ENCODE data around the gene PDIA2.

PDIA2 gene

GRCh38 chr16:273547-274421, 9.2 kb upstream of the PDIA2 start:
- no peak for DNase-seq
- H3K36me3 ChIP-seq (ENCODE audit: control insufficient read depth in 4 of 4, insufficient read depth in 4 of 4, low read length in 3 of 4) = no peaks in the 10 kb centered on the region
- no peak overlapping the region for H3K27ac ChIP-seq (ENCODE audit: insufficient read depth in 1 of 2, low read depth in 1 of 2, low read length in 2 of 2, poor library complexity in 1 of 2, severe bottlenecking in 2 of 2)
- H3K4me3 ChIP-seq (ENCODE audit: control insufficient read depth in 1 of 7, extremely low read depth in 1 of 7, insufficient read depth in 4 of 7, low read depth in 2 of 7, low read length in 6 of 7) = no peak overlapping the region
- H3K27me3 ChIP-seq (replicated peaks in 2 of 5; ENCODE audit: control insufficient read depth in 4 of 5, insufficient read depth in 5 of 5, low read length in 4 of 5) = peaks cover 0 to 27% (median 7%) of the 10 kb centered on the region in 5 experiments
- CTCF ChIA-PET = no interaction called here
- peaks cover 0 to 14% (median 7%) of the 10 kb centered on the region in 4 experiments for H3K4me1 ChIP-seq (ENCODE audit: control extremely low read depth in 1 of 4, control insufficient read depth in 4 of 4, insufficient read depth in 4 of 4, low read length in 3 of 4)
- POLR2A ChIA-PET = no interaction called here
- H3K9me3 ChIP-seq (ENCODE audit: control extremely low read depth in 1 of 5, control insufficient read depth in 4 of 5, insufficient read depth in 2 of 5, low read depth in 1 of 5, low read length in 4 of 5) = no peaks in the 10 kb centered on the region
- 94% methylated on average over 15 of the region's 30 CpGs for WGBS (ENCODE audit: insufficient coverage)

GRCh38 chr16:275041-275641, 7.8 kb upstream of the PDIA2 start:
- ChIA-PET CTCF (no interaction called here), POLR2A (no interaction called here)
- Histone ChIP-seq H3K9me3 (ENCODE audit: control extremely low read depth in 1 of 5, control insufficient read depth in 4 of 5, insufficient read depth in 2 of 5, low read depth in 1 of 5, low read length in 4 of 5) (no peaks in the 10 kb centered on the region), H3K4me3 (ENCODE audit: control insufficient read depth in 1 of 7, extremely low read depth in 1 of 7, insufficient read depth in 4 of 7, low read depth in 2 of 7, low read length in 6 of 7) (peak overlapping the region in 6 of 7 experiments; percentile 22 to 69 (median 44)), H3K4me1 (ENCODE audit: control extremely low read depth in 1 of 4, control insufficient read depth in 4 of 4, insufficient read depth in 4 of 4, low read length in 3 of 4) (peaks cover 0 to 26% (median 15%) of the 10 kb centered on the region in 4 experiments), H3K36me3 (ENCODE audit: control insufficient read depth in 4 of 4, insufficient read depth in 4 of 4, low read length in 3 of 4) (no peaks in the 10 kb centered on the region), H3K27me3 (replicated peaks in 2 of 5; ENCODE audit: control insufficient read depth in 4 of 5, insufficient read depth in 5 of 5, low read length in 4 of 5) (peaks cover 0 to 35% (median 7%) of the 10 kb centered on the region in 5 experiments), H3K27ac (ENCODE audit: insufficient read depth in 1 of 2, low read depth in 1 of 2, low read length in 2 of 2, poor library complexity in 1 of 2, severe bottlenecking in 2 of 2) (no peak overlapping the region)
- WGBS (ENCODE audit: insufficient coverage) = 1% methylated on average over 31 of the region's 58 CpGs
- peak in 1 of 3 donors; percentile 35 for DNase-seq

- POLR2A ChIA-PET = no interaction called here
- no peaks in the 10 kb centered on the region for H3K36me3 ChIP-seq (ENCODE audit: control insufficient read depth in 4 of 4, insufficient read depth in 4 of 4, low read length in 3 of 4)
- CTCF ChIA-PET = no interaction called here
- no peaks in the 10 kb centered on the region for H3K9me3 ChIP-seq (ENCODE audit: control extremely low read depth in 1 of 5, control insufficient read depth in 4 of 5, insufficient read depth in 2 of 5, low read depth in 1 of 5, low read length in 4 of 5)
- WGBS (ENCODE audit: insufficient coverage) = 1% methylated on average over 40 of the region's 56 CpGs
- no peak for DNase-seq
- peak within 1 kb of the TSS in 6 of 7 experiments; percentile 22 to 69 (median 44) for H3K4me3 ChIP-seq (ENCODE audit: control insufficient read depth in 1 of 7, extremely low read depth in 1 of 7, insufficient read depth in 4 of 7, low read depth in 2 of 7, low read length in 6 of 7)
- peaks cover 0 to 28% (median 19%) of the 10 kb centered on the region in 4 experiments for H3K4me1 ChIP-seq (ENCODE audit: control extremely low read depth in 1 of 4, control insufficient read depth in 4 of 4, insufficient read depth in 4 of 4, low read length in 3 of 4)
- H3K27ac ChIP-seq (ENCODE audit: insufficient read depth in 1 of 2, low read depth in 1 of 2, low read length in 2 of 2, poor library complexity in 1 of 2, severe bottlenecking in 2 of 2) = no peak within 1 kb of the TSS
- H3K27me3 ChIP-seq (replicated peaks in 2 of 5; ENCODE audit: control insufficient read depth in 4 of 5, insufficient read depth in 5 of 5, low read length in 4 of 5) = peaks cover 0 to 39% (median 7%) of the 10 kb centered on the region in 5 experiments
Measured at GRCh38 chr16:275786-276232, 7.2 kb upstream of the PDIA2 start, which contains the start of gene RGS11. RGS11 (minus strand) TSS chr16:275944; CDS start chr16:275911, 33 bp downstream.

GRCh38 chr16:276426-277077, 6.4 kb upstream of the PDIA2 start:
- H3K4me3 ChIP-seq (ENCODE audit: control insufficient read depth in 1 of 7, extremely low read depth in 1 of 7, insufficient read depth in 4 of 7, low read depth in 2 of 7, low read length in 6 of 7) = no peak overlapping the region
- no peak for DNase-seq
- peaks cover 0 to 33% (median 23%) of the 10 kb centered on the region in 4 experiments for H3K4me1 ChIP-seq (ENCODE audit: control extremely low read depth in 1 of 4, control insufficient read depth in 4 of 4, insufficient read depth in 4 of 4, low read length in 3 of 4)
- no peak overlapping the region for H3K27ac ChIP-seq (ENCODE audit: insufficient read depth in 1 of 2, low read depth in 1 of 2, low read length in 2 of 2, poor library complexity in 1 of 2, severe bottlenecking in 2 of 2)
- ChIA-PET POLR2A (no interaction called here), CTCF (interaction anchor here (0.9 to 1.2 kb wide), 2 partner anchors 41 to 211 kb away, joined by 3 read pairs; no protein-coding TSS in a partner anchor)
- 96% methylated on average over 16 of the region's 20 CpGs for WGBS (ENCODE audit: insufficient coverage)
- no peaks in the 10 kb centered on the region for H3K36me3 ChIP-seq (ENCODE audit: control insufficient read depth in 4 of 4, insufficient read depth in 4 of 4, low read length in 3 of 4)
- no peaks in the 10 kb centered on the region for H3K9me3 ChIP-seq (ENCODE audit: control extremely low read depth in 1 of 5, control insufficient read depth in 4 of 5, insufficient read depth in 2 of 5, low read depth in 1 of 5, low read length in 4 of 5)
- peaks cover 0 to 46% (median 7%) of the 10 kb centered on the region in 5 experiments for H3K27me3 ChIP-seq (replicated peaks in 2 of 5; ENCODE audit: control insufficient read depth in 4 of 5, insufficient read depth in 5 of 5, low read length in 4 of 5)

GRCh38 chr16:278863-279366, 4.0 kb upstream of the PDIA2 start:
- POLR2A ChIA-PET = interaction anchor here (0.6 kb wide), 1 partner anchor 40 kb away, joined by 3 read pairs; no protein-coding TSS in a partner anchor
- Histone ChIP-seq H3K27me3 (replicated peaks in 2 of 5; ENCODE audit: control insufficient read depth in 4 of 5, insufficient read depth in 5 of 5, low read length in 4 of 5) (peaks cover 0 to 50% (median 7%) of the 10 kb centered on the region in 5 experiments), H3K36me3 (ENCODE audit: control insufficient read depth in 4 of 4, insufficient read depth in 4 of 4, low read length in 3 of 4) (no peaks in the 10 kb centered on the region), H3K27ac (ENCODE audit: insufficient read depth in 1 of 2, low read depth in 1 of 2, low read length in 2 of 2, poor library complexity in 1 of 2, severe bottlenecking in 2 of 2) (no peak overlapping the region), H3K4me3 (ENCODE audit: control insufficient read depth in 1 of 7, extremely low read depth in 1 of 7, insufficient read depth in 4 of 7, low read depth in 2 of 7, low read length in 6 of 7) (peak overlapping the region in 1 of 7 experiments; percentile 23), H3K9me3 (ENCODE audit: control extremely low read depth in 1 of 5, control insufficient read depth in 4 of 5, insufficient read depth in 2 of 5, low read depth in 1 of 5, low read length in 4 of 5) (no peaks in the 10 kb centered on the region), H3K4me1 (ENCODE audit: control extremely low read depth in 1 of 4, control insufficient read depth in 4 of 4, insufficient read depth in 4 of 4, low read length in 3 of 4) (peaks cover 0 to 33% (median 23%) of the 10 kb centered on the region in 4 experiments)
- 35% methylated on average over 6 of the region's 6 CpGs for WGBS (ENCODE audit: insufficient coverage)
- CTCF ChIA-PET = interaction anchor here (1.1 to 1.2 kb wide), 2 partner anchors 44 to 222 kb away, joined by 3 to 5 read pairs; partner anchors contain the start of gene FAM234A
- DNase-seq = peak; percentile 89 to 97 (median 96)

DNA sequence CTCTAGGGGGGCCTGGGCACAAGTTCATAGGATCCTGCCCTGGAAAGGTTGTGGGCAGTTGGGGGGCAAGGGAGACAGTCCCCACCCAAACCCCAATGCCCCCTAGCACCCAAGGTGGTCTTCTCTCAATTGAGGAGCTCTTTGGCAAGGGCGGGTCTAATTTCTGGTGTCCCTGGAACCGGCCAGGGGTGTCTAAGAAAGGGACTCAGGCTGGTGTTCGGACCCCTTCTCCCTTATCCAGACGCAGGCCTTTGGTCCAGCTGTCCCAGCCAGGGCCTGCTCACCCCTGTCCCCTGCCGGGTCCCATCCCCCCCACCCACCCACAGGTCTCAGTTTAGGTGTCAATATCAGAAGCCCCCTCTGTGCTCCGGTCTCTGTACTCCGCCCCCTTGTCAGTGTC, 3.4 kb upstream of the PDIA2 start:
- DNase-seq = no peak
- H3K4me1 ChIP-seq (ENCODE audit: control extremely low read depth in 1 of 4, control insufficient read depth in 4 of 4, insufficient read depth in 4 of 4, low read length in 3 of 4) = peaks cover 0 to 33% (median 23%) of the 10 kb centered on the region in 4 experiments
- no peaks in the 10 kb centered on the region for H3K36me3 ChIP-seq (ENCODE audit: control insufficient read depth in 4 of 4, insufficient read depth in 4 of 4, low read length in 3 of 4)
- WGBS (ENCODE audit: insufficient coverage) = 100% methylated on average over 6 of the region's 7 CpGs
- H3K27me3 ChIP-seq (replicated peaks in 2 of 5; ENCODE audit: control insufficient read depth in 4 of 5, insufficient read depth in 5 of 5, low read length in 4 of 5) = peaks cover 0 to 44% (median 6%) of the 10 kb centered on the region in 5 experiments
- POLR2A ChIA-PET = no interaction called here
- CTCF ChIA-PET = interaction anchor here (0.6 to 1.2 kb wide), 3 partner anchors 44 to 222 kb away, joined by 3 to 5 read pairs (median 3); partner anchors contain the start of gene FAM234A
- no peak overlapping the region for H3K27ac ChIP-seq (ENCODE audit: insufficient read depth in 1 of 2, low read depth in 1 of 2, low read length in 2 of 2, poor library complexity in 1 of 2, severe bottlenecking in 2 of 2)
- H3K4me3 ChIP-seq (ENCODE audit: control insufficient read depth in 1 of 7, extremely low read depth in 1 of 7, insufficient read depth in 4 of 7, low read depth in 2 of 7, low read length in 6 of 7) = peak overlapping the region in 1 of 7 experiments; percentile 42
- no peaks in the 10 kb centered on the region for H3K9me3 ChIP-seq (ENCODE audit: control extremely low read depth in 1 of 5, control insufficient read depth in 4 of 5, insufficient read depth in 2 of 5, low read depth in 1 of 5, low read length in 4 of 5)

Measured in common myeloid progenitor, CD34-positive (primary cell).